GM21367 (cell line): ENCODE measurements around the gene PLEKHM1.
"Not testable (repeated sequence)": the region's sequence is repeated elsewhere in the genome, so short reads cannot be mapped to it uniquely, and the experiment has no call there.

ENCODE experiments used
- ATAC-seq: cut with Tn5 transposase; IDR thresholded peaks from one replicate; pipeline ENCODE4 v1.9.1; 2021; ENCODE audit not compliant: unreplicated experiment

The PLEKHM1 gene

DNA sequence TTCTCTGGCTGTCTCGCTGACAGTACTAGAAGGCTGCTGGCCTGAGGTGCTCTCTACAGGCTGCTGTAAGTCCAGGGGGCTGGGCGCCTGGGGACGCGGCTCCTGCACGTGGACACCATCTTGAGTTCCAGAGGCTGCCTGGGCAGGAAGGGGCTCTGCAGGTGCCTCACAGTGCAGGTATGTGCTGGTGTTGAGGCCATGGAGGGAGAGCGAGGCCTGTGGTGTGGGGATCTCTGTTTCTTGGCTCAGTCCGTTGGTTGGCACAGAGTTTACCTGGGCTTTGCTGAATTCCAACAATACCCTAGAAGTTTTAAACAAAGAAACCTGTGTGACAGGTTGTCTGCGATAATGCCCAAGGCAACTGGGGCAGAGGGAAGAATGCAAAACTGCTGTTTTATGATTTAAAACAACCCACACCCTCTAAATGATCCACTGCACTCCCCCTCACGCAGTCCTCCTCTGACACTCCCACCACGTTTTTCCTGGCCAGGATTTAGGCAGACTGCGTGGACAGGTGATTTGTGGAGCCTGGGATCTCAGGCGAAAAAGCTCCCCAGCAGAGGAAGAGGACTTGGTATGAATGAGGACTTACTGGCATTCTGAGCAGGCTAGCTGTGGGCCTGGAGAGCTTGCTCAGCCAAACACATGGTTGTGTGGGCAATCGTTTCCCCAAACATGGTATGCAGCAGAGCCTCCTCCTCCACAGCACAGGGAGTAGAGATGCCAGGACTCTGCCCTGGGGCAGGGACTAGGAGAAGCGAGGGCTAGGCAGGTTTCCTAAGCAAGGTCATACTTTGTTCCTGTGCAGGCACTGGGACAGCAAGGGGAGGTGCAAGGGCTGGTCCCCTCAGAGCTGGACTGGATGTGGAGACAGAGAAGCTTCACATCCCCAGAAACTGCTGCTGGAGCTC, 22.0 kb downstream of the PLEKHM1 start:
- not testable (repeated sequence) for ATAC-seq

DNA sequence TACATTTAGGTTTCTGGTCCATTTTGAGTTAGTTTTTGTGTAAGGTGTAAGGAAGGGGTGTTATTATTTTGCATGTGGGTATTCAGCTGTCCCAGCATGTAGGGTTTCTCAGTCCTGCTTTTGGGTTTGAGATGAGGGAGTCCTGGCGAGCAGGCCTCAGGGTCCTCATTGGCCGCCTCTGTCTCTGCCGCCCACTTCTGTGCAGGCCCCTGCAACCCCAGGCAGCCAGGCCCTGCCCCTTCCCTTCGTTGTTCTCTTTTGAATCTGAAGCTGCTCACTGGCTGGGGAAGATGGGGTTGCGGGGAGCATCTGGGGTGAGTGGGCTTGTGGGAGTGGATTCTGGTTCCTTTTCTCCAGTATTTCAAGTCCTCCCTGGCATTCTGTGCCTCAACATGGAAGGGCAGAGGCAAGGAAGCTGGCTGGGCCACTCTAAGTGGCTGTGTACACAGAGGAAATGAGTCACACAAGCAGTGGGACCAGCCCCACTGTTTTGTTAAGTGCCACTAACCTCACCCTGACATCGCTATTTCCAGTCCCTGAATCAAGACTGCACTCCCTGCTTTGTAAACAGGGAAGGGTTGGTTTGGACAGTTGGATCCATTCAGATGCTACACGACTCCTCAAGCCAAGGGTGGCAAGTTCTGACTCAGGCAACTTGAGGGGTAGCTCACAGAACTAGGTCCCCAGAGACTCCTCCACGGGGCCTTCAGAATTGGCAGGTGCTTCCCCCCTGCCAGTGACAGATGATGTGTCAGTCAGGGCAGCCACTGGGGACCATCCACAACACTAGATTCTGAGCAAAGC, 28.8 kb downstream of the PLEKHM1 start:
- peak; percentile 76 for ATAC-seq

DNA sequence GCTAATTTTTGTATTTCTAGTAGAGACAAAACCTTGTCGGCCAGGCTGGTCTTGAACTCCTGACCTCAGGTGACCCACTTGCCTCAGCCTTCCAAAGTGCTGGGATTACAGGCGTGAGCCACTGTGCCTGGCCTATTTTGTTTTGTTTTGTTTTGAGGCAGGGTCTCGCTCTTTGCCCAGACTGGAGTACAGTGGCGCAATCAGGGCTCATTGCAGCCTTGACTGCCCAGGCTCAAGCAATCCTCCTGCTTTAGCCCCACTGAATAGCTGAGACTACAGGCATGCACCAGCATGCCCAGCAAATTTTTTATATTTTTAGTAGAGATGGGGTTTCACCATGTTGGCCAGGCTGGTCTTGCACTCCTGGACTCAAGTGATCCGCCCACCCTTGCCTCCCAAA, 30.1 kb downstream of the PLEKHM1 start:
- ATAC-seq: not testable (repeated sequence)

DNA sequence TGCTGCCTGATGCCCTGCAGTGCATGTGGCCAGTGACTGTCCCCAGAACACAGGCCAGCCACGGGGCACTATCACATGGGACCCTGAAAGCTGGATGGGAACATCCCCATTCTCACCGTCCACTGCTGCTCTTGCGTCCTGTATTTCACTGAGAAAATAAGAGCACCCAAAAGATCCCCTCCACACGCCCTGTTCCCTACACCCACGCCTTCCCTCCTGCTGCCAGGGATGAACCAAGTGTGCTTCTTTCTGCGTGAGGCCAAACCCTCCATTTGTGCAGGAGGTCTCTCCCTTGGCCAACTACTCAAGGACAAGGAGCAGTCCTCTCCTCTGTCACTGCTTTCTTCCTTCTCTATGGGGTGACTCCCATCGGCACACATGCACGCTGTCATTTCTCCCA, 36.2 kb downstream of the PLEKHM1 start:
- ATAC-seq: not testable (repeated sequence)

DNA sequence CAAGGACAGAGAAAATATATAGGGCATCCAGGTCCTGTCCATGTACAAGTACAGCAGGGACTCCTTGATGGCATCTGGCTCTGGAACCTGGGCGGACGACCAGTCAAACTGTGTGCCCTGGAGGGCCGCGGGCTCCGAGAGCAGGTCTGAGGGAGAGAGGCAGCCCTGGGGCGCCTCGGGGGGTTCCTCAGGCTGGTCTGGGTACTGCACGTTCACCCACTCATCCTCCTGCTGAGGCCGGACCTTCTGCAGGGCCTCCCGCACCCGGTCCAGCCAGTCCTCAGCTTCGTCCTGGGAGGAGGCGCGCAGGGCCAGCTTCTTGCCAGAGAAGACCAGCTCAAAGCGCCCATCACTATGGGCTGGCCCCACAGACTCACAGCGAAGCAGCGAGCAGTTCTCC, 36.8 kb downstream of the PLEKHM1 start:
- ATAC-seq: not testable (repeated sequence)

DNA sequence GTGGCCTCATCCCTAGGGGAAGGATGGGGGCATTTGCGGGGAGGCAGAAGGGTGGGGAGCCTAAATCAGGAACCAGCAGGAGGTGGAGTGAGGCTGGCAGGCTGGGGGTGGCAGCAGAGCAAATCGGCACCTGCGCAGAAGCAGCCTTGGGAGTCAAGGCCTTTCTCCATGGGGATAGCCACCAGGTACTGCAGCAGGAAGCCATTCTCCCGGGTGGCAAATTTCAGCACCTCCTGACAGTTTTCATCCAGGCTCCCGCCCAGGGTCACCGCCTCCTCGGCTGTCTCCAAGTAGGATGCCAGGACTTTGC, 37.3 kb downstream of the PLEKHM1 start:
- not testable (repeated sequence) for ATAC-seq

DNA sequence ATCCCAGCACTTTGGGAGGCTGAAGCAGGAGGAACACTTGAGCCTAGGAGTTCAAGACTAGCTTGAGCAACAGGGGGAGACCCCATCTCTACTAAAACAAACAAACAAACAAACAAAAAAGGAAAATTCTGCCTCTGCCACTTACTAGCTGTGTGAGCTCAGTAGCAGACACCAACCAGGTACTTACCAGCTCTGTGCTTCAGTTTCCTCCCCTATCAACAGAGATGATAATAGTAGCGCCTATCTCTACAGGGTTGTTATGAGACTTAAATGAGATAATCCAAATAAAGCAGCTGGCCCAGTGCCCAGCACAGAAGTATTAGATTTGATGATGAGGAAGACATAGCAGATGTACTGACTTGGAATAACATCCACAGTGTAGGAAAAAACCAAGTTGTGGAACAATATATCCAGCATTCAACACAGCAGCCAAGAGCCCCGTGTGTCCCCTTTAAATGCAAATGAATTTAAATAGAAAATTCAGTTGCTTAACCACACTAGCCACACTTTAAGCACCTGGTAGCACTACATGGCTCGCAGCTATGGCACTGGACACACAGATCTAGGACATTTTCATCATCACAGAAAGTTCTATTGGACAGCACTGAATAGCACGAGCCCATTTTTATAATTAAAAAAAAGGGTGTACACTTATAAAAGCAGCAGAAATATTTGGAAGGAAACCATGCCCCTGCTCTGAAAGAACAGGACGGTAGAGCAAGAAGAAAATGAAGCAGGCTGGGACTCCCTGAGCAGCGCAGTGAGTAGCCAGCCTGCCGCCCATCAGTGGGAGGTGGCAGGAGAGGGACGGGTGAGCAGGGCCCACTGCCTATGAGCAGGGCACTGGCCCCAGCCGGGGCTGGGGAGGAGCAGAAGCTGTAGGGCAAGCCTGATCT, 37.9 kb downstream of the PLEKHM1 start:
- not testable (repeated sequence) for ATAC-seq

DNA sequence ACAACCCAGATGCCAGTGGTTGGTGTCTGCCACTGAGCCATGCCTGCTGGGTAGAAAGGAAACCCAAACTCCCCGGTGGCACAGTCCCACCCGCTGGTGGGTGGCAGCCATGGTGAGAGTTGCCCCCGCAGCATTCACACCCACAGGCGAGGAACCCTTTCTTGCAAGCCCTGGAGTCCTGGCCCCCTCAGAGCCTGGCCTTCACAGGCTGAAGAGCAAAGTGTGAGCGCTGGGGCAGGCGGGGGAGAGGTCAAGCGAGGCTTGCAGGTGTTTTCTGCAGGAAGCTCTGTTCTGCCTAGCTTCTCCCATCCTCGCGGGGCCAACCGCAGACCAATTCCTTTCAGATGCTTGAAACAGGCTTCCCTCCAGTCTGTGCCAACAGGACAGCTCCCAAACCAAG, 38.9 kb downstream of the PLEKHM1 start:
- ATAC-seq: not testable (repeated sequence)

DNA sequence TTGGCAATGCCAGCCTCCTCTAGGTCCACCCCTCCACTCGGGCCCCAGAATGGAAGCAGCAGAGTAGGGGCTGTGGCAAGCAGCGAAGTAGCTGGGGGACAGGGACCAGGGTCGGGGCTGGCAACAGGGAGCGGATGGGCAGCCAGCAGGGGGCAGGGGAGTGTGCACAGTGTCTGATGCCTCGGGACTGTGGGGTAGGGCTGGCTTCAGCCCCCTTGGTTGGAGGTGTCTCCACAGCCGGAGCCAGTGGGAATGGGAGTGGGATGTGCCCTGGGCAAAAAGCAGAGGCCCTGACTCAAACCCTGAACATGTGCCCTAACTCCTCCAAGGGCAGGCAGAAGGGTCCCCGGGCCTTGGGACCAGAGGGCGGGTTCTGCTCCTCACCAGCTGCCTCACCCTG, 39.4 kb downstream of the PLEKHM1 start:
- ATAC-seq: no peak

DNA sequence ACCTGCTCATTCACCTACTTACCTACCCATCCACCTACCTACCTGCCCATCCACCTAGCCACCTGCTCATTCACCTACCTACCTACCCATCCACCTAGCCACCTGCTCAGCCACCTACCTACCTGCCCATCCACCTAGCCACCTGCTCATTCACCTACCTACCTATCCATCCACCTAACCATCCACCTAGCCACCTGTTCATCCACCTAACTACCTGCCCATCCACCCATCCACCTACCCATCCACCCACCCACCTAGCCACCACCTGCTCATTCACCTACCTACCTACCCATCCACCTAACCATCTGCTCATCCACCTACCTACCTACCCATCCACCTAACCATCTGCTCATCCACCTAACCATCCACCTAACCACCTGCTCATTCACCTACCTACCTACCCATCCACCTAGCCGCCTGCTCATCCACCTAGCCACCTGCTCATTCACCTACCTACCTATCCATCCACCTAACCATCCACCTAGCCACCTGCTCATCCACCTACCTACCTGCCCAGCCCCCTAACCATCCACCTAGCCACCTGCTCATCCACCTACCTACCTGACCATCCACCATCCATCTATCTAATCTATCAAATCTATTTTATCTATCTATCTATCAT, 40.7 kb downstream of the PLEKHM1 start:
- ATAC-seq: not testable (repeated sequence)

DNA sequence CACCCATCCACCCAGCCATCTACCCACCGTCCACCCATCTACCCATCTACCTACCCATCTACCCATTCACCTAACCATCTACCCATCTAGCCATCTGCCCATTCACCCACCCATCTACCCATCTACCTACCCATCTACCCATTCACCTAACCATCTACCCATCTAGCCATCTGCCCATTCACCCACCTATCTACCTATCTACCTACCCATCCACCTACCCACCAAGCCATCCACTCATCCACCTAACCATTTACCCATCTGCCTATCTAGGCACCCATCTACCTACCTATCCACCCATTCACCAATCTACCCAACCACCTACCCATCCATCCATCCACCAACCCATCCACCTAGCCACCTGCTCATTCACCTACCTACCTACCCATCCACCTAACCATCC, 41.3 kb downstream of the PLEKHM1 start:
- not testable (repeated sequence) for ATAC-seq

DNA sequence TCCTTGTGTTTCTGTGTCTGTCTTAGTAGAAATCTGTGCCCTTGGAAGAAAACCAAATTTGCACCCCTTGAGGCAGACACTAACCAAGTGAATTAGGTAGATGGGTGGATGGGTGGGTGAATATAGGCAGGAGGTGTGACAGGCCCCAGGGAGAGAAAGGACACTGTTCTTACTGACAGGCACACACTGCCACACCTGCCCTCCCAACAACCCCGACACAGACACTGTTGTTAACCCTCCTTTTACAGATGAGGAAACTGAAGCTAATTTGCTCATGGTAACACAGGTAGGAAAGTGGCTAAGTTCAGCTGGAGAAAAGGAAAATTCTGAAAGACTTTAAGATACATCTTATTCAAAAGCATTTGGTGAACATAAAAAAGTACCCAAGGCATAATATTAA, 42.0 kb downstream of the PLEKHM1 start:
- ATAC-seq: not testable (repeated sequence)

DNA sequence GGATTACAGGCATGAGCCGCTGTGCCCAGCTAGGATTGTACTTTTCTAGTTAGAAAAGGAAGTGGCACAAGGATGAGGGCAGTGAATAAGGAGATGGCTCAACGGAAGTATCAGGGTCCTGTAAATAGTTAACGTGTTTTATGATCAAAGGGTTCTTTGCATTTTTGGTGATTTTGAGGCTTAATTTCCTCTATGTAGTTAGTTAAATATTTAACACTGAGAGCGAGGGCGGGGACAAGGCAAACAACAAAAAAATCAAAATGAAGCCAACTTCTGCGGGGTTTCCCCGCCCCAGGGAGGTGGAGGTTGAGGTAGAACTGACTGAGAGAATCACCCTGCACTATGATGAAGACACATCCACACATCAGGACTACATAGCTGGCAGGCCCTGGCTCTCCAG, 42.5 kb downstream of the PLEKHM1 start:
- ATAC-seq: not testable (repeated sequence)

DNA sequence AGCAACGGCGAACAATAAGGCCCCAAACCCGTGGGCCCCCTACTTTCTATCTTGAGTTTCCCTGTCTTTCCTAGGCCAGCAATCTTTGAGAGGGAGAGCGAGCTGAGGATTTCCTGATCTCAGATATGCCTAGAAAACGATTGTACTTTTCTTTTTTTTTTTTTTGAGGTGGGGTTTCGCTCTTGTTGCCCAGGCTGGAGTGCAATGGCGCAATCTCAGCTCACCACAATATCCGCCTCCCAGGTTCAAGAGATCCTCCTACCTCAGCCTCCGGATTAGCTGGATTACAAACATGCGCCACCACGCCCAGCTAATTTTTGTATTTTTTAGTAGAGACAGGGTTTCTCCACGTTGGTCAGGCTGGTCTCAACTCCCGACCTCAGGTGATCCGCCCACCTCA, 42.9 kb downstream of the PLEKHM1 start:
- not testable (repeated sequence) for ATAC-seq

DNA sequence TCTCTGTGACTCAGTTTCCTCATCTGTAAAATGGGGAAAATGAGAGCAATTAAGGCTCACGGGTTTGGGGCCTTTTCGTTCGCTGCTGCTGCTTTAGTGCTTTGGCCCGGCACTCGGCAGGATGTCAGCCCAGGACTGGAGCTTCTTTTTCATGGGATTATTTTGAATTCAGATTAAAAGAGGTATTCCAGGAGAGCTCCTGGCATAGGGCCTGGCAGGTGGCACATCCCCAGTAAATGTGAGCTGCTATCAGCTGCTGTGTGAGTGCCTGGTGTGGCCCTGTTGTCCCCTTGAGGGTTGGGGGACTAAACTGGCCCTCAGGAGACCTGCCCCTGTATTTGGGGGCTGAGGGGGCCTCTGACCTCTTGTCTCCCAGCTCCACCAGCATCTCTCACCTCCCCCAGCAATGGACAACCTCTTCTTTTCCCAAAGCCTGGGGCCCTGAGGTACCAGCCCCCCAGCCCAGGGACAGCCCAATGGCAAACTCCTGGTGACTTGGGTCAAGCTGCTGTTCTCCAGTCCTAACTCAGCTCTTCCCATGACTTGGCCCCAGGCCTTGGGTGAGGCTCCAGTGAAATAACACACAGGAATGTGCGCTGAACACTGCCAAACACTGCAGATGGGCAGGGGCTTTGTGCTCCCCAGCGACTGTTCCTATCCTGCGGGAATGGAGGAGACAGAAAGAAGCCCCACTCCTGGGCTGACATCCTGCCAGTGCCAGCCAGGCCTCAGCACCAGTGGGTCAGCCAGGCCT, 43.5 kb downstream of the PLEKHM1 start:
- ATAC-seq: not testable (repeated sequence)

DNA sequence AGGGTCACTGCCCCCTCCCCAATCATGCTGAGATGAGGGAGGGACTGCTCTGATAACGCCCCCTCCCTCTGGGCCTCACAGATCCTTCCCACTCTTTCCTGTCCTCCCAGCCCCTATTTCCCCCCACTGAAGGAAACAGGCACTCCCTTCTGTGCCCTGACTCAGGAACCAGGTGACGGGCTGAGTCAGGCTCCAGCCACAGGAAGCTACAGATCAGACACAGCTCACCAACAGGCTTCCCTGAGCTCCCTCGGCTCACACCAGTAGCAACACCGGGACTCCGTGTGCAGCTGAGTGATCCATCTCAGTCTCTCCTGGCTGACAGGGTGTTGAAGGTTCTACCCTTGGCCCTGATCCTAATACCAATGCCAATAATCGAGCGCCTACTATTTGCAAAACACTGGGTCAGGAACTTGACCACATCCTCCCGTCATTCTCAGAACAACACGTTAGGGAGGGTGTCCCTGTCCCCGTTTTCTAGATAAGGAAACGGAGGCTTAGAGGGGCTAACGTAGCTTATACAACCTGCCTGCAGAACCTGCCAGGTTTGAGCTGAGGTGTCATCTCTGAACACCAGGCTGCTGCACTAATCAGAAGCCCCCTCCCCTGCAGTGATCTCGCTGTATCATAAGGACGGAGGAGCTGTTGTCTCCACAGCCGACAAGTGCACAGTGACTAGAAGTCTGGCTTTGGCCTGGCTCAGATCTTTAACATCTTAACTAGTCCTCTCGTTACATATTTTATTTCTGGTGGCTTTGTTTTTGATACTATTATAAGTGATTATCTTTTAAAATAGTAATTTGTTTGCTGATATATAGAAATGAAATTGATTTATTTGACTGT, 44.4 kb downstream of the PLEKHM1 start:
- ATAC-seq: not testable (repeated sequence)

DNA sequence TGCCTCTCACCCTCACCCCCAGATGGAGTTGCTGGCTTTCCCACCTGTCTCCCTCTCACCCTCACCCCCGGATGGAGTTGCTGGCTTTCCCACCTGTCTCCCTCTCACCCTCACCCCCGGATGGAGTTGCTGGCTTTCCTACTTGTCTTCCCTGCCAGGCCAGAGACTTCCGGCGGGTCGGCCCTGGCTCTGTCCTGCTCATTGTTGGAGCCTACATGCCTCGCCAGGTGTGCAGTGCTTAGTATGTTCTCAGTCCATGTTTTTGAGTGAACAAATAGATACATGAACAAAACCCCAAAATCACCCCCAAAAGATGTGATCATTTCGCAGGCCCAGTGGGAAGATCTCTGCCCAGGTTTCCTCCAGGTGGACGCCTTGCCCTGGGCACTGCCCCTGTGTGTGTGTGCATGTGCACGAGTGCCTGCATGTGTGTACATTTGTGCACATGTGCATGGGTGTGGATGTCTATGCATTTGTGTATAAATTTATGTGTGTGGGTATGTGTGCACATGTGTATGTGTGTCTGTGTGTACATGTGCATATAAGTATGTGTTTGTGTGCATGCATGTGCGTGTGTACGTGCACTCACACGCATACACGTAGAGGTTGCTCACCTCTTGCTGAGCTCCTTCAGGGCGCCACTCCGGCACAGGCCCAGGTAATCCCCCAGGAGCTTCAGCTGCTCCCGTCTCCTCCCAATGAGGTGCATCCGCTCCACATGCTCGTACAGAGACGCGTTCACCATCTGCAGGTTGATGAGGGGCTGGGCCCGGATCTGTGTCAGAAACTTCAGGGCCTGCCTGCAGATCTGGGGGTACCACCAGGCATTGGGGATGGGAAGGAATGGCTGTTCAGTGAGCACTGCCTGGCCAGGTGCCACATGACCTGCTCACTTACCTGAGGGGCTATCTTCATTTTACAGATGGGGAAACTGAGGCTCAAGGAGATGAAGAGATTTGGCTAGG, 45.4 kb downstream of the PLEKHM1 start:
- not testable (repeated sequence) for ATAC-seq

DNA sequence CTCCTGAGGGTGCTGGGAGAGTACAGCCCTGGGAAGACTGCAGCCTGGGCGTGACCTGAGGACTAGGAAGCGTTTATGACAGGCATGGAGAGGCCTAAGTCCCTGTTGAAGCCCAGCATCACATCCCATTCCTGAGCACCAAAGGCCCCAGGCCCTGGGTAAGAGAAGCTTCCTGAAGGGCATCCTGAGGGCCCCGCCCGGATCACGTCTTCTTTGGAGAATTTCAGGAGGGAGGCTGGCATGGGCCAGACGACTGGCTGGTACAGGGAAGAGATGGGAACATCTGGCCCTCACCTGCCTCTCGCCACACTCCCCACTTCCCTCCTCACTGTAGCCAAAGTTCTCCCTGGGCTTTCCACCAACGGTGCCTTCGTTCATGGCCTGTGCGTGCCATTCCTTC, 46.2 kb downstream of the PLEKHM1 start:
- not testable (repeated sequence) for ATAC-seq
